Body of pancreas (tissue), 4 donors: ENCODE results near the gene WDR27. TPM values are rescaled to one million over a fixed set of nuclear protein-coding genes. Genes with fewer than 3 reads are reported as not detected.
"Not testable (repeated sequence)": the region's sequence is repeated elsewhere in the genome, so short reads cannot be mapped to it uniquely, and the experiment has no call there.

Experiments used
- ATAC-seq: fragments of 150-250 bp; one replicate; pipeline ENCODE4 v1.9.1; 2016
- DNase-seq, 4 donors: peaks; one replicate each; pipeline ENCODE4 v3.0.0-alpha.2; 2019
- H3K27ac ChIP-seq, 4 donors: fragments of 200-600 bp; sonication (generic); 1 replicate in 3 of 4; 2 replicates in 1 of 4; pipeline versions ENCODE4 v1.5.1 to v1.6.1; 2016 to 2019; ENCODE audit warnings: mild to moderate bottlenecking in 1 of 4, mixed read lengths in 1 of 4, moderate library complexity in 1 of 4
- H3K27me3 ChIP-seq, 2 donors: fragments of 200-600 bp; sonication (generic); one replicate each; pipeline ENCODE4 v1.6.0; 2016; ENCODE audit warnings: mild to moderate bottlenecking in 1 of 2
- H3K36me3 ChIP-seq, 2 donors: fragments of 200-600 bp; sonication (generic); replicated peaks in 1 of 2; 2 replicates each; pipeline ENCODE4 v1.5.1; 2016; ENCODE audit warnings: low read depth in 2 of 2; ENCODE audit not compliant: insufficient read depth in 1 of 2
- H3K4me1 ChIP-seq: fragments of 200-600 bp; sonication (generic); one replicate; pipeline ENCODE4 v1.6.0; 2016
- H3K4me3 ChIP-seq, 2 donors: fragments of 200-600 bp; sonication (generic); 1 replicate in 1 of 2; 2 replicates in 1 of 2; pipeline ENCODE4 v1.5.1; 2016 to 2019
- H3K9me3 ChIP-seq, 3 donors: fragments of 200-600 bp; sonication (generic); 1 replicate in 2 of 3; 2 replicates in 1 of 3; pipeline ENCODE4 v1.5.1; 2016
- POLR2A ChIP-seq, 3 donors: fragments of 450-650 bp; IDR thresholded peaks; one replicate each; pipeline ENCODE4 v1.6.1; 2016; ENCODE audit warnings: antibody characterized with exemption in 3 of 3, mild to moderate bottlenecking in 2 of 3
- WGBS, 2 donors: methylation state at CpG; one replicate each; pipeline ENCODE4 v1.1.5; 2017; 5-methylcytosine and 5-hydroxymethylcytosine counted together
- intact Hi-C: fragments of 100-400 bp; cut with DNase I; formaldehyde crosslinking; loops from one replicate; pipeline ENCODE4 v1.15.1; 2023
- total RNA-seq, 2 donors: library from RNA; depleted of rRNA; stranded (reverse); fragments of >200 nt; gene quantifications; one replicate each; pipeline ENCODE4 v1.1.0, GENCODE V29; 2016
- TF ChIP-seq, protein P1 (sequence below), 7 experiments: fragments of 450-650 bp in 4 of 7; fragments of 200-600 bp in 3 of 7; sonication (generic) in 3 of 7; IDR thresholded peaks; one replicate each; pipeline ENCODE4 v1.5.1; 2016 to 2019; ENCODE audit warnings: antibody characterized with exemption in 7 of 7

Gene WDR27
- total RNA-seq, 2 donors from 2014 or later = 38.2 to 38.7 TPM

GRCh38 chr6:169648092-169648491 is 53.7 kb downstream of the WDR27 start:
- no peak overlapping the region for H3K4me3 ChIP-seq
- TF ChIP-seq POLR2A (IDR thresholded peaks at IDR 0.05) = no peak
- TF ChIP-seq, protein P1, sequence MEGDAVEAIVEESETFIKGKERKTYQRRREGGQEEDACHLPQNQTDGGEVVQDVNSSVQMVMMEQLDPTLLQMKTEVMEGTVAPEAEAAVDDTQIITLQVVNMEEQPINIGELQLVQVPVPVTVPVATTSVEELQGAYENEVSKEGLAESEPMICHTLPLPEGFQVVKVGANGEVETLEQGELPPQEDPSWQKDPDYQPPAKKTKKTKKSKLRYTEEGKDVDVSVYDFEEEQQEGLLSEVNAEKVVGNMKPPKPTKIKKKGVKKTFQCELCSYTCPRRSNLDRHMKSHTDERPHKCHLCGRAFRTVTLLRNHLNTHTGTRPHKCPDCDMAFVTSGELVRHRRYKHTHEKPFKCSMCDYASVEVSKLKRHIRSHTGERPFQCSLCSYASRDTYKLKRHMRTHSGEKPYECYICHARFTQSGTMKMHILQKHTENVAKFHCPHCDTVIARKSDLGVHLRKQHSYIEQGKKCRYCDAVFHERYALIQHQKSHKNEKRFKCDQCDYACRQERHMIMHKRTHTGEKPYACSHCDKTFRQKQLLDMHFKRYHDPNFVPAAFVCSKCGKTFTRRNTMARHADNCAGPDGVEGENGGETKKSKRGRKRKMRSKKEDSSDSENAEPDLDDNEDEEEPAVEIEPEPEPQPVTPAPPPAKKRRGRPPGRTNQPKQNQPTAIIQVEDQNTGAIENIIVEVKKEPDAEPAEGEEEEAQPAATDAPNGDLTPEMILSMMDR (IDR thresholded peaks at IDR 0.05) = no peak
- H3K36me3 ChIP-seq = no peaks in the 10 kb centered on the region
- no peaks in the 10 kb centered on the region for H3K9me3 ChIP-seq
- H3K27ac ChIP-seq = no peak overlapping the region
- DNase-seq = no peak
- ATAC-seq = no peak
- H3K4me1 ChIP-seq = no peaks in the 10 kb centered on the region
- H3K27me3 ChIP-seq = no peaks in the 10 kb centered on the region
- intact Hi-C loops = no loop called here
- 91 to 94% methylated on average over 8 to 10 of the region's 10 CpGs for WGBS, 2 donors

- no peak overlapping the region for H3K4me3 ChIP-seq
- ATAC-seq = no peak
- no peaks in the 10 kb centered on the region for H3K4me1 ChIP-seq
- no peak overlapping the region for H3K27ac ChIP-seq
- no peaks in the 10 kb centered on the region for H3K36me3 ChIP-seq
- DNase-seq = no peak
- no peak for TF ChIP-seq POLR2A (IDR thresholded peaks at IDR 0.05)
- TF ChIP-seq, protein P1 (IDR thresholded peaks at IDR 0.05) = no peak
- H3K9me3 ChIP-seq = no peaks in the 10 kb centered on the region
- intact Hi-C loops = no loop called here
- 90 to 92% methylated on average over 13 of the region's 13 CpGs for WGBS, 2 donors
- no peaks in the 10 kb centered on the region for H3K27me3 ChIP-seq
Observed at GRCh38 chr6:169647637-169648036, 54.2 kb downstream of the WDR27 start.

- TF ChIP-seq, protein P1 (IDR thresholded peaks at IDR 0.05) = no peak
- no peak for TF ChIP-seq POLR2A (IDR thresholded peaks at IDR 0.05)
- intact Hi-C loops = no loop called here
- no peak overlapping the region for H3K27ac ChIP-seq
- no peaks in the 10 kb centered on the region for H3K4me1 ChIP-seq
- no peaks in the 10 kb centered on the region for H3K9me3 ChIP-seq
- whole genome bisulfite sequencing, 2 donors = 80 to 82% methylated on average over 19 of the region's 19 CpGs
- DNase-seq = no peak
- no peak for ATAC-seq
- H3K4me3 ChIP-seq = no peak overlapping the region
- H3K36me3 ChIP-seq = no peaks in the 10 kb centered on the region
- no peaks in the 10 kb centered on the region for H3K27me3 ChIP-seq
Observed at GRCh38 chr6:169646906-169647567, 54.8 kb downstream of the WDR27 start.

GRCh38 chr6:169645459-169645858 is 56.4 kb downstream of the WDR27 start:
- intact Hi-C loops, H3K4me1 ChIP-seq, H3K4me3 ChIP-seq, H3K27me3 ChIP-seq, H3K9me3 ChIP-seq, H3K36me3 ChIP-seq, ATAC-seq, H3K27ac ChIP-seq, DNase-seq: not testable (repeated sequence)
- WGBS, 2 donors = 85 to 92% methylated on average over 5 of the region's 5 CpGs

GRCh38 chr6:169643521-169643920 is 58.3 kb downstream of the WDR27 start:
- no peak for DNase-seq
- Histone ChIP-seq H3K27me3 (no peaks in the 10 kb centered on the region), H3K27ac (no peak overlapping the region), H3K4me1 (no peaks in the 10 kb centered on the region), H3K36me3 (no peaks in the 10 kb centered on the region), H3K9me3 (no peaks in the 10 kb centered on the region), H3K4me3 (no peak overlapping the region)
- ATAC-seq = no peak
- TF ChIP-seq POLR2A (IDR thresholded peaks at IDR 0.05) = no peak
- intact Hi-C loops = no loop called here
- 55 to 92% methylated on average over 1 of the region's 1 CpG for WGBS, 2 donors

DNA sequence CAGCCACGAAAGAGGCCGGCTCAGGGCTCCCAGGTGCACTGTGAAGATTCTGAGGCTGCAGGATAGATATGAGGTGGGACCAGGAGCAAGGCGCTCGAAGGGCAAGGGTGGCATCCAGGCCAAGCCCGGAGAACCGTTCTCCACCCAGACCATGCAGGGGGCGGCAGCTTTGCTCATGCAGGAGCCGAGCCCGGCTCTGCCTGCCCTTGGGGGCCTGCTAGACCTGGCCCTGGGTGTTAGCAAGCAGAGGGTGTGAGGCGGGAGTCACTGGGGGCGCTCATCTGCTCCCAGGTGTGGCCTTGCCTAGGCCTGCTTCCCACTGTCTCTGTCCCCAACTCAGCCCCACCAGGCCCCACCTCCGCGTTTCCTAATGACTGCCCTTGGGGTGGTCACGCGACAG is 59.4 kb downstream of the WDR27 start:
- intact Hi-C loops = no loop called here
- no peaks in the 10 kb centered on the region for H3K27me3 ChIP-seq
- no peak for DNase-seq

More for the DNA sequence above, 59.4 kb downstream of the WDR27 start:
- Histone ChIP-seq H3K9me3 (no peaks in the 10 kb centered on the region), H3K36me3 (peaks cover 0 to 2% of the 10 kb centered on the region in 2 donors), H3K4me1 (no peaks in the 10 kb centered on the region), H3K27ac (no peak overlapping the region), H3K4me3 (no peak overlapping the region)
- ATAC-seq = no peak
- TF ChIP-seq, protein P1 (IDR thresholded peaks at IDR 0.05) = no peak
- TF ChIP-seq POLR2A (IDR thresholded peaks at IDR 0.05) = no peak
- 91 to 94% methylated on average over 14 of the region's 15 CpGs for WGBS, 2 donors
